ENCODE data around the gene PPM1M.

Gene PPM1M

GRCh38 chr3:52231502-52232278 is 13.9 kb upstream of the PPM1M start:
- DNase-seq: peak; percentile 86

- DNase-seq: no peak
Observed at GRCh38 chr3:52232279-52233107, 13.1 kb upstream of the PPM1M start.

GRCh38 chr3:52233108-52233591 is 12.4 kb upstream of the PPM1M start:
- no peak for DNase-seq

GRCh38 chr3:52233968-52234367 is 11.6 kb upstream of the PPM1M start:
- DNase-seq: no peak

- DNase-seq: no peak
Observed at GRCh38 chr3:52234516-52235447, 10.8 kb upstream of the PPM1M start.

- DNase-seq: no peak
Observed at GRCh38 chr3:52236424-52236886, 9.1 kb upstream of the PPM1M start.

GRCh38 chr3:52237006-52237656 is 8.4 kb upstream of the PPM1M start:
- DNase-seq: no peak

GRCh38 chr3:52237657-52238172 is 7.8 kb upstream of the PPM1M start:
- DNase-seq: no peak

- DNase-seq: no peak
Observed at GRCh38 chr3:52238193-52238760, 7.3 kb upstream of the PPM1M start.

- peak; percentile 87 for DNase-seq
Observed at GRCh38 chr3:52238761-52239701, 6.5 kb upstream of the PPM1M start, which contains the start of gene TWF2. Gene TWF2 (minus strand): TSS chr3:52239158. CDS start chr3:52239016, 142 bp downstream.

- DNase-seq: peak; percentile 84
Observed at GRCh38 chr3:52240059-52240885, 5.3 kb upstream of the PPM1M start.

GRCh38 chr3:52240886-52241370 is 4.6 kb upstream of the PPM1M start:
- peak; percentile 36 for DNase-seq

GRCh38 chr3:52242039-52242438 is 3.5 kb upstream of the PPM1M start:
- no peak for DNase-seq

GRCh38 chr3:52243791-52244628 is 1.5 kb upstream of the PPM1M start:
- peak; percentile 88 for DNase-seq

GRCh38 chr3:52246264-52246620 is 683 bp downstream of the PPM1M start:
- no peak for DNase-seq

- no peak for DNase-seq
Observed at GRCh38 chr3:52246728-52247408, 1.3 kb downstream of the PPM1M start.

- DNase-seq: no peak
Observed at GRCh38 chr3:52247409-52248164, 2.0 kb downstream of the PPM1M start.

All from activated CD4-positive, alpha-beta T cell treated with anti-CD3 and anti-CD28 coated beads, Interleukin-2, amount 50 U/mL, for 16 hours (primary cell).